ENCODE data around the gene TPMT.
"Not testable (repeated sequence)": the region's sequence is repeated elsewhere in the genome, so short reads cannot be mapped to it uniquely, and the experiment has no call there.

The TPMT gene

GRCh38 chr6:18182568-18182967 is 27.7 kb upstream of the TPMT start:
- Histone ChIP-seq H3K9ac (no peak overlapping the region), H3K4me1 (peaks cover 18 to 69% (median 27%) of the 10 kb centered on the region in 10 experiments), H3K4me3 (no peak overlapping the region), H3K27ac (no peak overlapping the region), H4K20me1 (no peaks in the 10 kb centered on the region; a peak in 2 of 22 replicates), H3K9me3 (replicated peaks in 1 of 11) (peaks cover 0 to 3% (median 0%) of the 10 kb centered on the region in 11 experiments; a peak in 1 of 22 replicates), H3K4me2 (no peak overlapping the region), H3K27me3 (no peaks in the 10 kb centered on the region), H3K36me3 (peaks cover 0 to 84% (median 35%) of the 10 kb centered on the region in 11 experiments; a peak in 20 of 22 replicates)
- no peak for TF ChIP-seq Cebpa-rat (IDR thresholded peaks at IDR 0.05)

- peak overlapping the region in 5 of 11 experiments; percentile 23 to 84 (median 56); a peak in 9 of 22 replicates for H3K4me2 ChIP-seq
- peaks cover 0 to 53% (median 5%) of the 10 kb centered on the region in 10 experiments; a peak in 10 of 20 replicates for H3K4me1 ChIP-seq
- H4K20me1 ChIP-seq: no peaks in the 10 kb centered on the region; a peak in 1 of 22 replicates
- H3K4me3 ChIP-seq: no peak overlapping the region
- H3K36me3 ChIP-seq: peaks cover 4 to 94% (median 44%) of the 10 kb centered on the region in 11 experiments; a peak in 21 of 22 replicates
- H3K9ac ChIP-seq: peak overlapping the region in 2 of 11 experiments; percentile 51 to 63; a peak in 2 of 22 replicates
- H3K9me3 ChIP-seq (replicated peaks in 1 of 11): peaks cover 0 to 18% (median 14%) of the 10 kb centered on the region in 11 experiments; a peak in 14 of 22 replicates
- no peaks in the 10 kb centered on the region for H3K27me3 ChIP-seq
- peak overlapping the region in 3 of 11 experiments; percentile 48 to 70 (median 55); a peak in 5 of 22 replicates for H3K27ac ChIP-seq
- TF ChIP-seq Cebpa-rat (IDR thresholded peaks at IDR 0.05): no peak
Measured at GRCh38 chr6:18179770-18180356, 25.0 kb upstream of the TPMT start.

GRCh38 chr6:18178960-18179615 is 24.2 kb upstream of the TPMT start:
- H3K4me3 ChIP-seq: no peak overlapping the region
- TF ChIP-seq Cebpa-rat (IDR thresholded peaks at IDR 0.05): no peak
- no peaks in the 10 kb centered on the region for H3K27me3 ChIP-seq
- H3K4me1 ChIP-seq: peaks cover 0 to 53% (median 5%) of the 10 kb centered on the region in 10 experiments; a peak in 10 of 20 replicates
- no peaks in the 10 kb centered on the region; a peak in 1 of 22 replicates for H4K20me1 ChIP-seq
- peak overlapping the region in 1 of 11 experiments; percentile 63; a peak in 1 of 22 replicates for H3K9ac ChIP-seq
- peak overlapping the region in 3 of 11 experiments; percentile 56 to 84 (median 73); a peak in 6 of 22 replicates for H3K4me2 ChIP-seq
- H3K9me3 ChIP-seq (replicated peaks in 1 of 11): peaks cover 0 to 24% (median 20%) of the 10 kb centered on the region in 11 experiments; a peak in 15 of 22 replicates
- H3K36me3 ChIP-seq: peaks cover 11 to 94% (median 50%) of the 10 kb centered on the region in 11 experiments; a peak in 21 of 22 replicates
- H3K27ac ChIP-seq: peak overlapping the region in 3 of 11 experiments; percentile 48 to 70 (median 55); a peak in 5 of 22 replicates

- no peaks in the 10 kb centered on the region; a peak in 1 of 22 replicates for H4K20me1 ChIP-seq
- H3K36me3 ChIP-seq: peaks cover 19 to 91% (median 59%) of the 10 kb centered on the region in 11 experiments; a peak in 21 of 22 replicates
- peak overlapping the region in 1 of 11 experiments; percentile 40; a peak in 2 of 22 replicates for H3K27ac ChIP-seq
- H3K4me1 ChIP-seq: peaks cover 0 to 53% (median 5%) of the 10 kb centered on the region in 10 experiments; a peak in 10 of 20 replicates
- H3K4me2 ChIP-seq: peak overlapping the region in 3 of 11 experiments; percentile 22 to 58 (median 46); a peak in 5 of 22 replicates
- H3K4me3 ChIP-seq: no peak overlapping the region
- H3K27me3 ChIP-seq: no peaks in the 10 kb centered on the region
- TF ChIP-seq Cebpa-rat (IDR thresholded peaks at IDR 0.05): no peak
- H3K9me3 ChIP-seq (replicated peaks in 1 of 11): peaks cover 0 to 24% (median 20%) of the 10 kb centered on the region in 11 experiments; a peak in 15 of 22 replicates
- H3K9ac ChIP-seq: no peak overlapping the region
Measured at GRCh38 chr6:18177286-18177965, 22.5 kb upstream of the TPMT start.

GRCh38 chr6:18176198-18176597 is 21.3 kb upstream of the TPMT start:
- not testable (repeated sequence) for H3K27ac ChIP-seq, H4K20me1 ChIP-seq

GRCh38 chr6:18171871-18172270 is 17.0 kb upstream of the TPMT start:
- H3K9me3 ChIP-seq (replicated peaks in 1 of 11): peaks cover 18 to 41% (median 37%) of the 10 kb centered on the region in 11 experiments
- H3K4me2 ChIP-seq: no peak overlapping the region
- H3K9ac ChIP-seq: no peak overlapping the region
- no peak overlapping the region for H3K4me3 ChIP-seq
- H4K20me1 ChIP-seq: no peaks in the 10 kb centered on the region
- H3K27ac ChIP-seq: no peak overlapping the region
- peaks cover 0 to 2% (median 0%) of the 10 kb centered on the region in 10 experiments; a peak in 4 of 20 replicates for H3K4me1 ChIP-seq
- peaks cover 66 to 97% (median 88%) of the 10 kb centered on the region in 11 experiments for H3K36me3 ChIP-seq
- H3K27me3 ChIP-seq: no peaks in the 10 kb centered on the region
- TF ChIP-seq Cebpa-rat (IDR thresholded peaks at IDR 0.05): no peak

More at GRCh38 chr6:18176198-18176597, 21.3 kb upstream of the TPMT start:
- H3K4me3 ChIP-seq, H3K27me3 ChIP-seq, H3K4me2 ChIP-seq, H3K9ac ChIP-seq: not testable (repeated sequence)
- Histone ChIP-seq H3K4me1 (peaks cover 0 to 45% (median 5%) of the 10 kb centered on the region in 10 experiments; a peak in 10 of 20 replicates), H3K9me3 (replicated peaks in 1 of 11) (peaks cover 0 to 24% (median 20%) of the 10 kb centered on the region in 11 experiments; a peak in 15 of 22 replicates), H3K36me3 (peaks cover 31 to 94% (median 68%) of the 10 kb centered on the region in 11 experiments)

- H3K4me1 ChIP-seq: peaks cover 0 to 4% (median 0%) of the 10 kb centered on the region in 10 experiments; a peak in 1 of 20 replicates
- no peak overlapping the region for H3K4me3 ChIP-seq
- no peak overlapping the region for H3K4me2 ChIP-seq
- H3K9ac ChIP-seq: no peak overlapping the region
- no peaks in the 10 kb centered on the region for H4K20me1 ChIP-seq
- TF ChIP-seq Cebpa-rat (IDR thresholded peaks at IDR 0.05): no peak
- H3K27ac ChIP-seq: no peak overlapping the region
- peaks cover 12 to 24% (median 20%) of the 10 kb centered on the region in 11 experiments for H3K9me3 ChIP-seq (replicated peaks in 1 of 11)
- H3K27me3 ChIP-seq: no peaks in the 10 kb centered on the region
- H3K36me3 ChIP-seq: peaks cover 78 to 98% (median 94%) of the 10 kb centered on the region in 11 experiments
Measured at GRCh38 chr6:18168264-18168663, 13.4 kb upstream of the TPMT start.

- H4K20me1 ChIP-seq: no peaks in the 10 kb centered on the region
- H3K27ac ChIP-seq: no peak overlapping the region
- H3K9me3 ChIP-seq (replicated peaks in 1 of 11): peaks cover 12 to 24% (median 20%) of the 10 kb centered on the region in 11 experiments
- no peak overlapping the region for H3K4me3 ChIP-seq
- no peak for TF ChIP-seq Cebpa-rat (IDR thresholded peaks at IDR 0.05)
- H3K36me3 ChIP-seq: peaks cover 83 to 100% (median 95%) of the 10 kb centered on the region in 11 experiments
- H3K4me1 ChIP-seq: peaks cover 0 to 14% (median 4%) of the 10 kb centered on the region in 10 experiments; a peak in 13 of 20 replicates
- no peak overlapping the region; a peak in 1 of 22 replicates for H3K4me2 ChIP-seq
- no peaks in the 10 kb centered on the region for H3K27me3 ChIP-seq
- H3K9ac ChIP-seq: no peak overlapping the region
Measured at GRCh38 chr6:18166312-18167036, 11.6 kb upstream of the TPMT start.

Data from BLaER1 treated with 17β-estradiol and CSF1 and Interleukin-3, amounts not matched to agents 10 nM and 100 nM (cell line).